ENCODE results near the gene CUX1.

Gene CUX1, protein sequence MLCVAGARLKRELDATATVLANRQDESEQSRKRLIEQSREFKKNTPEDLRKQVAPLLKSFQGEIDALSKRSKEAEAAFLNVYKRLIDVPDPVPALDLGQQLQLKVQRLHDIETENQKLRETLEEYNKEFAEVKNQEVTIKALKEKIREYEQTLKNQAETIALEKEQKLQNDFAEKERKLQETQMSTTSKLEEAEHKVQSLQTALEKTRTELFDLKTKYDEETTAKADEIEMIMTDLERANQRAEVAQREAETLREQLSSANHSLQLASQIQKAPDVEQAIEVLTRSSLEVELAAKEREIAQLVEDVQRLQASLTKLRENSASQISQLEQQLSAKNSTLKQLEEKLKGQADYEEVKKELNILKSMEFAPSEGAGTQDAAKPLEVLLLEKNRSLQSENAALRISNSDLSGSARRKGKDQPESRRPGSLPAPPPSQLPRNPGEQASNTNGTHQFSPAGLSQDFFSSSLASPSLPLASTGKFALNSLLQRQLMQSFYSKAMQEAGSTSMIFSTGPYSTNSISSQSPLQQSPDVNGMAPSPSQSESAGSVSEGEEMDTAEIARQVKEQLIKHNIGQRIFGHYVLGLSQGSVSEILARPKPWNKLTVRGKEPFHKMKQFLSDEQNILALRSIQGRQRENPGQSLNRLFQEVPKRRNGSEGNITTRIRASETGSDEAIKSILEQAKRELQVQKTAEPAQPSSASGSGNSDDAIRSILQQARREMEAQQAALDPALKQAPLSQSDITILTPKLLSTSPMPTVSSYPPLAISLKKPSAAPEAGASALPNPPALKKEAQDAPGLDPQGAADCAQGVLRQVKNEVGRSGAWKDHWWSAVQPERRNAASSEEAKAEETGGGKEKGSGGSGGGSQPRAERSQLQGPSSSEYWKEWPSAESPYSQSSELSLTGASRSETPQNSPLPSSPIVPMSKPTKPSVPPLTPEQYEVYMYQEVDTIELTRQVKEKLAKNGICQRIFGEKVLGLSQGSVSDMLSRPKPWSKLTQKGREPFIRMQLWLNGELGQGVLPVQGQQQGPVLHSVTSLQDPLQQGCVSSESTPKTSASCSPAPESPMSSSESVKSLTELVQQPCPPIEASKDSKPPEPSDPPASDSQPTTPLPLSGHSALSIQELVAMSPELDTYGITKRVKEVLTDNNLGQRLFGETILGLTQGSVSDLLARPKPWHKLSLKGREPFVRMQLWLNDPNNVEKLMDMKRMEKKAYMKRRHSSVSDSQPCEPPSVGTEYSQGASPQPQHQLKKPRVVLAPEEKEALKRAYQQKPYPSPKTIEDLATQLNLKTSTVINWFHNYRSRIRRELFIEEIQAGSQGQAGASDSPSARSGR (N-terminal part only)

DNA sequence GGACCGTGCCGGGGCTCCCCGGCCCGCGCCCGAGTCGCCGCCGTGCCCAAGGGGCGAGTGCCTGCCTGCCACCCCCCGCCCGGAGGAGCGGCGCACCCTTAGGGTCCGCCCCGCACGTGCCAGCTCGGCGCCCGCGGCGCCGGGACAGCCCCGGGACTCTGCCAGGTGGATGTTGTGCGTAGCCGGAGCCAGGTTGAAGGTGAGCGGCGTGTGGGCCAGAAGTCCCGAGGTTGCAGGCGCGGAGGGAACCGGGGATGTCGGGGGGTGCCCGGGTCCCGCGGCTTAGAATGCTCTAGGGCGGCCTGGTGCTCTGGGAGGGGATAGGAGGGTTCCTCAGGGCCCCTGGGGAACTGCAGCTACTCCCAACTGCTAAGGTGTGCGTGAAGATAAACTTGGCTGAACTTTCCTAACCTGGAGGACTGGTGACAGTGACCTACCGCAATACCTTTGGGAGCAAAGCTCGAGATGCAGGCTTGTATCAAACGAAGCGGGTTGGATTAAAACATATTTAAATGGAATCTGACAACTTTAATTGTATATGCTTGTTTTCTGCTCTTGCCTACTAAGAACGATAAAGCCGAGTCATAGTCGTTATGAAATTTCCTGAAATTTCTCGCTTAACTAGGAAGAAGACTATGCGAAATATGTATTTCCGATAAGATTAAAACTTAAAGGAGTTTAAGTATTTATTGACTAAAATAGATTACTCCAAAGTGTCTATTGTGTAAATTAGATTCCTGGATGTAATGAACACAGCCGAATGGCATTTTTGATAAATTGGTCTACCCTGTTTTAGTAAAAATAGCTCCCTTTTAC is at the start of gene CUX1:
Gene CUX1 (plus strand): TSS at position 156 of the 816 bp plus-strand sequence. CDS start 14 bp downstream, at position 170.
- ATAC-seq (replicated peaks) = peak; percentile 43 to 45
- Mint-ChIP-seq H3K4me3 (peak within 1 kb of the TSS; percentile 81 to 85), H3K27me3 (no peaks in the 10 kb centered on the region), H3K36me3 (peaks cover 0 to 4% of the 10 kb centered on the region in 2 donors), H3K4me1 (peaks cover 11 to 28% of the 10 kb centered on the region in 2 donors), H3K27ac (peak within 1 kb of the TSS; percentile 52), H3K9me3 (no peaks in the 10 kb centered on the region)
- DNase-seq = peak; percentile 39

DNA sequence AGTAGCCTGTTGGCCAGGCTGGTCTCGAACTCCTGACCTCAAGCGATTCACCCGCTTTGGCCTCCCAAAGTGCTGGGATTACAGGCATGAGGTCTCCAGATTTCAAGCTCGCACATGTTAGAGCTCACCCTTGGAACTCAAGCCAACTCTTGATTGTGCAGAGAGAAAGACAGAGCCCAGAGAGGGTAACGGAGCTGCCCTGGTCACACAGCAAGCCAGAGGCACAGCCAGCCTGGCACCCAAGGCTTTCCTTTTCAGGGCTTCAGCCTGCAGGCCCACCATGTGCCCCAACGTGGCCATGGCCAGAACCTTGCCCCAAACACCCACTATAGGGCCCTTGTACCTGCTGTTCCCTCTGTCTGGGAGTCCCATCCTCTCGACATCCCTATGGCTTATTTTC is 49.1 kb upstream of the CUX1 start:
- H3K9me3 Mint-ChIP-seq = no peaks in the 10 kb centered on the region
- DNase-seq = no peak
- no peaks in the 10 kb centered on the region for H3K4me1 Mint-ChIP-seq
- peaks cover 7 to 9% of the 10 kb centered on the region in 2 donors for H3K27me3 Mint-ChIP-seq
- H3K27ac Mint-ChIP-seq = no peak overlapping the region
- H3K4me3 Mint-ChIP-seq = no peak overlapping the region
- ATAC-seq (replicated peaks) = no peak
- H3K36me3 Mint-ChIP-seq = no peaks in the 10 kb centered on the region

DNA sequence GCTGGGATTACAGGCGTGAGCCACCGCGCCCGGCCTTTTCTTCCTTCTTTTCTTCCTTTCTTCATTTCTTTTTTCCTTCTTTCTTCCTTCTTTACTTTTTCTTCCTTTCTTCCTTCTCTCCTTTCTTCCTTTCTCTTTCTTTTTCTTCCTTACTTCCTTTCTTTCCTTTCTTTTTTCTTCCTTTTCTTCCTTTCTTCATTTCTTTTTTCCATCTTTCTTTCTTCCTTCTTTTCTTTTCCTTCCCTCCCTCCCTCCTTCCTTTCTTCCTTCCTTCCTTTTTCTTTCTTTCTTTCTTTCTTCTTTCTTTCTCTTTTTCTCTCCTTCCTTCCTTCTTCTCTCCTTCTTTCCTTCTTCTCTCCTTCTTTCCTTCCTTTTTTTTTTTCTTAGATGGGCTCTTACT is 47.0 kb upstream of the CUX1 start:
- H3K9me3 Mint-ChIP-seq = no peaks in the 10 kb centered on the region
- no peak overlapping the region for H3K27ac Mint-ChIP-seq
- H3K4me3 Mint-ChIP-seq = no peak overlapping the region

DNA sequence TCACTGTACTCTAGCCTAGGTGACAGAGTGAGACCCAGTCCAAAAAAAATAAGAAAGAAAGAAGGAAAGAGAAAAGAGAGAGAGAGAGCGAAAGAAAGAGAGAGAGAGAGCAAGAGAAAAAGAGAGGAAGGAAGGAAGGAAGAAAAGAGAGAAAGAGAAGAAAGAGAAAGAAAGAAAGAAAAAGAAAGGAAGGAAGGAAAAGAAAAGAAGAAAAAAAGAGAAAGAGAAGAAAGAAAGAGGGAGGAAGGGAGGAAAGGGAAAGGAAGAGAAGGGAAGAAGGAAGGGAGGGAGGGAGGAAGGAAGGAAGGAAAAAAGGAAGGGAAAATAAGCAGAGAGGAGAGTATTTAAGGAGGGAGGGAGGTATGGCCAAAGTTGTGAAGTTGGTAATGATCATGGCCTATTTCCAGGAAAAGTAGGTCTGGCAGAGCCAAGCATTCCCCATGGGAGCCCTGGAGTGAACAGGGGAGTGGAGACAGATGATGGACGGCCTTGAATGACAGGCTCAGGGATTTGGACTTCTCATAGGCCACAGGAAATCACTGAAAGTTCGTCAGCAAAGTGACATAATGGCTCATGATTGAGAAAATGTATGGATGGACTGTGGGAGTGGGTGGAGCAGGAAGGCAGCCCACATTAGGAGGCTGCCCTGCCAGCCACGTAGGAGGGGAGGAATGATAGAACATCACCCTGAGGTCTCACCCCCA is 44.8 kb upstream of the CUX1 start:
- H3K27me3 Mint-ChIP-seq = peaks cover 12 to 14% of the 10 kb centered on the region in 2 donors
- no peak overlapping the region for H3K27ac Mint-ChIP-seq
- H3K9me3 Mint-ChIP-seq = no peaks in the 10 kb centered on the region
- ATAC-seq (replicated peaks) (no peak), DNase-seq (no peak)
- H3K4me3 Mint-ChIP-seq = no peak overlapping the region
- no peaks in the 10 kb centered on the region for H3K36me3 Mint-ChIP-seq
- H3K4me1 Mint-ChIP-seq = no peaks in the 10 kb centered on the region

More for the DNA sequence above, 47.0 kb upstream of the CUX1 start:
- Mint-ChIP-seq H3K27me3 (peaks cover 12 to 14% of the 10 kb centered on the region in 2 donors), H3K36me3 (no peaks in the 10 kb centered on the region), H3K4me1 (no peaks in the 10 kb centered on the region)
- no peak for ATAC-seq (replicated peaks)
- DNase-seq = no peak

DNA sequence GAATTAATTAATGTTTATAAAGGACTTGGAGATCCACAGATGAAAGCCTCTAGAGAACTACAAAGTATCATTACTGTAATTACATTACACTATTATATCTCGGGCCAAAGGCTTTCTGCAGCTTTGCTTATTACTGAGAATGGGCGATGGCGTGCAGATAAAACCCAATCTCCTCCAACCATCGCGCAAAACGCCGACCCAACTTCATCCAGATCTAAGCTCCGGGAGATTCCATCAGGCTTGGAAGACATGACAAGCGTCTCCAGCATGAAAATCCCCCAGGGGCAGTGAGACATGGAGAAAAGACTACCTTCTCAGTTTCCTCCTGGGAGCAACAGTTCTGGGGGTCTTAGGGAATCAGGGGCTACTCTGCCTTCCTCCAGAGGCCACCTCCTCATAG is 42.2 kb upstream of the CUX1 start:
- Mint-ChIP-seq H3K36me3 (no peaks in the 10 kb centered on the region), H3K27me3 (peaks cover 12 to 14% of the 10 kb centered on the region in 2 donors), H3K4me1 (no peaks in the 10 kb centered on the region), H3K27ac (no peak overlapping the region), H3K4me3 (no peak overlapping the region), H3K9me3 (no peaks in the 10 kb centered on the region)
- ATAC-seq (replicated peaks) (no peak), DNase-seq (no peak)

DNA sequence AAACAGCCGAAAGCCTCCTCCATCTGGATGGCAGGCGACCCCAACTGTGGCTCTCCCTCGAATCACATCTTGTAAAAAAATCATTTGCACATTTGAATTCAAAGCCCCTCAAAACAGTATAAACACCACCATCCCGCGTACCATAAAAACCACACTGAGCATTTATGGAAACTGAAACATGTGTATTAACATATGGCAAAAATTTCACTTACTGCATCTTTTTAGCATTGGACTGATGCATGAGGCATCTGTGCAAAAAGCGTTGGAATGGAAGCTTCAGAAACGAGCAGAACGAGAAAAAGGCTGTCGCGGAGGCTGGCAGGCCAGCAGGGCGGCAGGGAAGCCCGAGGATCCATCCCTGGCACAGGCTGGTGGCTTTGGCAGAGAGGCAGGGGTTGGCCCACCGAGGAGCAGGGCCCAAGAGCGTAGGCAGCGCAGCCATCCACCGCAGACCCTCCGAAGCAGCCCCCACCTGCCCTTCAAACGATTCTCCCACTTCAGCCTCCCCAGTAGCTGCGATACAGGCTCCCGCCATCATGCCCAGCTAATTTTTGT is 39.3 kb upstream of the CUX1 start:
- Mint-ChIP-seq H3K4me1 (no peaks in the 10 kb centered on the region), H3K4me3 (no peak overlapping the region), H3K27ac (no peak overlapping the region), H3K9me3 (no peaks in the 10 kb centered on the region), H3K36me3 (no peaks in the 10 kb centered on the region), H3K27me3 (peaks cover 5% of the 10 kb centered on the region in 2 donors)
- DNase-seq (no peak), ATAC-seq (replicated peaks) (no peak)

DNA sequence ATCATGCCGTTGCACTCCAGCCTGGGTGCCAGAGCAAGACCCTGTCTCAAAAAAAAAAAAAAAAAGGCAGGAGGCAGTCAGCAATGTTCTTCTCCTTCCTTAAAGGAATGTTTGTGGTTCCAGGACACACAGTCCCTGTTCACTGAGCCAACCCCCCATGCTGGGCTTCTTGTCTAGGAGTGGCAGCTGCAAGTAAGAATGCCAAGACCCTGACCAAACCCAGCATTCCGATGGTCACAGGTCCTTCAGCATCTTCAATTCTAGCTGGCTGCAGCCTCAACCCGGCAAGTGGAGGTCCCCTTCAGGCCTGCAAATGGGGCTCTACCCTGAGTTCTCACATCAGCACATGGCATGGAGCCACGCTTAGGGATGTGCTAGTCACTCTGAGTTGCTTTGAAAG is 38.2 kb upstream of the CUX1 start:
- Mint-ChIP-seq H3K4me1 (peaks cover 3 to 8% of the 10 kb centered on the region in 2 donors), H3K27ac (no peak overlapping the region), H3K36me3 (no peaks in the 10 kb centered on the region), H3K4me3 (no peak overlapping the region), H3K9me3 (no peaks in the 10 kb centered on the region), H3K27me3 (peaks cover 0 to 10% of the 10 kb centered on the region in 2 donors)
- no peak for ATAC-seq (replicated peaks)
- DNase-seq = no peak

DNA sequence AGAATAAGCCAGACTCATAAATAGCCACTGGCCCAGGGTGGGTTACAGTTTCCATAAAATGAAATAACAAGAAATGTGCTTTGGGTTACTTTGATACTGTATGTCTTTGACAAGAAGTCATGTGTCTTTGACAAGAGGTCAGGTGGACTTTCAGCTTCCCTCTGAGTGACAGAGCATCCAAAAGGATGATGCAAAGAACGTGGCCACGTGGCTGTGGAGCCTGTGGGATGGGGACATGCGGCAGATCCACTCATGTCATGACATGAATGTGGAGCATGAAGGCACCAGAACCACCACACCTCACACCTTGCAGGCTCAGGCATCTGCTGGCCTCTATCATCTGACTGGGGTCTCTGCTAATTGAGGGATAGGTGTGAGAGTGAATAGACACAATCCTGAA is 37.1 kb upstream of the CUX1 start:
- ATAC-seq (replicated peaks) (no peak), DNase-seq (no peak)
- Mint-ChIP-seq H3K27ac (no peak overlapping the region), H3K36me3 (no peaks in the 10 kb centered on the region), H3K9me3 (no peaks in the 10 kb centered on the region), H3K4me3 (no peak overlapping the region), H3K4me1 (peaks cover 5 to 12% of the 10 kb centered on the region in 2 donors), H3K27me3 (peaks cover 0 to 12% of the 10 kb centered on the region in 2 donors)

DNA sequence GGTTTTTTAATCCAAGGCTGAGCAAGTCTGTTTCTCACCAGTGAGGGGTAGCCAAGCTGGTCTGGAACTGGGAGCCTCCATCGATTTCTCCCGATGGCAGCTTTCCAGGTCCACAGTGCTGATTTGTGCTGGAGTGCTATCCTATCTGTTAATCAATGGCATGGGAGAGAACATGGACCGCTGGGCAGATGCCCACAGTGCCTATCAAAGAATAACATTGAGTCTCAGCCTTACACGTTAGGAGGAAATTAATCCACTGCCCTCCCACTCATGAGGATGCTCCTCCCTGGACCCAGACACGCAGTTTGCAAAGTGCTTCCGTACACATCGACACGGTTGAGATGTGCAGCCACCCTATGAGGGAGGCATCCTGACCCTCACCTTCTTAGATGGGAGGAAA is 36.0 kb upstream of the CUX1 start:
- Mint-ChIP-seq H3K36me3 (no peaks in the 10 kb centered on the region), H3K27ac (no peak overlapping the region), H3K9me3 (no peaks in the 10 kb centered on the region), H3K4me1 (peaks cover 5 to 12% of the 10 kb centered on the region in 2 donors), H3K4me3 (no peak overlapping the region), H3K27me3 (peaks cover 0 to 12% of the 10 kb centered on the region in 2 donors)
- no peak for DNase-seq
- no peak for ATAC-seq (replicated peaks)

DNA sequence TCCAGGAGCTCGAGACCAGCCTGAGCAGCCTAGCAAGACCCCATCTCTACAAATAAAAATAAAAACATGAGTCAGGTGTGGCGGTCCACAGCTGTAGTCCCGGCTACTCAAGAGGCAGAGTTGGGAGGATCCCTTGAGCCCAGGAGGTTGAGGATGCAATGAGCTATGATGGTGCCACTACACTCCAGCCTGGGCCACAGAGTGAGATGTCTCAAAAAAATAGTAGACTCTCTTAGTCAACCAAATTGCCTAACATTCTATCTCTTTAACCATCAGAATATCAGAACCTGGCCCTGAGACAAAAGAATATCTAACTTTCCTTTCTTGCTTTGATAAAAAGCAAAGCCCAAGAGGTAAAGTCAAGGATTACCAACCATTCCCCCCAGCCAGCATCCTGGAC is 35.0 kb upstream of the CUX1 start:
- Mint-ChIP-seq H3K9me3 (no peaks in the 10 kb centered on the region), H3K27me3 (peaks cover 0 to 12% of the 10 kb centered on the region in 2 donors), H3K27ac (no peak overlapping the region), H3K36me3 (no peaks in the 10 kb centered on the region), H3K4me3 (no peak overlapping the region), H3K4me1 (peaks cover 5 to 12% of the 10 kb centered on the region in 2 donors)
- DNase-seq (no peak), ATAC-seq (replicated peaks) (no peak)

DNA sequence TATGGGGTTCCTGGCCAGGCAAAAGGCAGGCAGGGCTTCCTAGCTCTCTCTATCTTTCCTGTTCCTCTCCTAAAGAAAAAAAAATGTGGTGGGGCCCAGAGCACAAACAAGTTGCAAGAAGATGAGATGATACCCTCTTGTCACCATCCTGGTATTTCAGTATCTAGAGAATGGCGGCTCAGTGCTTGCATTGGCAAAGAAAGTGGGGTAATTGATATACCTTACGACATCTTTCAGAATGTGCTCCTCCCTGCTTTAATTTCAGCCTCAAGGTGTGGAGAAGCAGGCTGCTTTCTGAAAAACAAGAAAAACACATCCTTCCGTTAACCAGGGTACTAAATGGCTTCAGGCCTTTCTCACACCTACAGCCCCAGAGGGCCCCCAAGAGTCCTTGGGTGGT is 34.5 kb upstream of the CUX1 start:
- Mint-ChIP-seq H3K4me1 (peaks cover 5 to 12% of the 10 kb centered on the region in 2 donors), H3K27me3 (peaks cover 0 to 12% of the 10 kb centered on the region in 2 donors), H3K27ac (no peak overlapping the region), H3K9me3 (no peaks in the 10 kb centered on the region), H3K36me3 (no peaks in the 10 kb centered on the region), H3K4me3 (no peak overlapping the region)
- ATAC-seq (replicated peaks) = no peak
- DNase-seq = no peak

DNA sequence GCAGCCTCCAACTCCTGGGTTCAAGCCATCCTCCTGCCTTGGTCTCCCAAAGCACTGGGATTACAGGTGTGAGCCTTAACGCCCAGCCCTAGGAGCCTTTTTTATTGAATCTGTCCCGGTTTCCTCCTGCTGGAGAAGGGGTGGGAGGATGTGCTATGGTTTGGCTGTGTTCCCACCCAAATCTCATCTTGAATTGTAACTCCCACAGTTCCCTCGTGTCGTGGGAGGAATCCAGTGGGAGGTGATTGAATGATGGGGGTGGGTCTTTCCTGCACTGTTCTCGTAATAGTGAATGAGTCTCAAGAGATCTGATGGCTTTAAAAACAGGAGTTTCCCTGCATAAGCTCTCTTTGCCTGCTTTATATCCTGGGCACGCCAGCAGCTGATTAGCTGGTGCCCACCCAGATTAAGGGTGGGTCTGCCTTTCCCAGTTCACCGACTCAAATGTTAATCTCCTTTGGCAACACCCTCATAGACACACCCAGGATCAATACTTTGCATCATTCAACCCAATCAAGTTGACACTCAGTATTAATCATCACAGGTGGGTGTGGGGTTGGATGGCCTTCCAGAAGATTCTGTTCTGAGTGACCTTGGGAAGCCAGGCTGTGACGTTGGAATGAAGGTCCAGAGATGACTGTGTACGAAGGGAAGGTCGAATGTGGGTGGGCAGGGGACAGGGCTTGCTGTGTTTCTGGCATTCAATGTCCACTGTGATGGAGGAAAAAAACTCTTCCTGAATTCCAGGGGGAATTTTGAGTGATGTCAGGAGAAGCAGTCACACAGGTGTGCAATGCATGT is 33.8 kb upstream of the CUX1 start:
- no peak overlapping the region for H3K4me3 Mint-ChIP-seq
- DNase-seq (no peak), ATAC-seq (replicated peaks) (no peak)
- no peaks in the 10 kb centered on the region for H3K36me3 Mint-ChIP-seq
- H3K27ac Mint-ChIP-seq = no peak overlapping the region
- peaks cover 0 to 19% of the 10 kb centered on the region in 2 donors for H3K27me3 Mint-ChIP-seq
- peaks cover 3 to 5% of the 10 kb centered on the region in 2 donors for H3K9me3 Mint-ChIP-seq
- H3K4me1 Mint-ChIP-seq = peaks cover 5 to 12% of the 10 kb centered on the region in 2 donors

Data from stimulated activated naive B cell treated with anti-CD40 and anti-IgM and Interleukin-4, amounts not matched to agents 10 μg/mL and 1 μg/mL and 100 μg/mL, for 72 hours (primary cell).